KMS-11 (cell line): Measurements from ENCODE around the gene PTPN23.

ENCODE experiments used
- H2AFZ ChIP-seq: fragments of 200-600 bp; sonication (generic); 2 replicates; pipeline ENCODE4 v1.6.1; 2016; ENCODE audit warnings: antibody characterized with exemption, mixed run types, low read depth
- H3K27ac ChIP-seq: fragments of 200-600 bp; sonication (generic); 2 replicates; pipeline ENCODE4 v1.6.1; 2016; ENCODE audit warnings: mild to moderate bottlenecking, mixed run types
- H3K27me3 ChIP-seq: fragments of 200-600 bp; sonication (generic); 2 replicates; pipeline ENCODE4 v1.6.1; 2017; ENCODE audit warnings: mild to moderate bottlenecking, low read depth, mixed run types, moderate library complexity; ENCODE audit not compliant: insufficient read depth
- H3K36me3 ChIP-seq: fragments of 200-600 bp; sonication (generic); 2 replicates; pipeline ENCODE4 v1.6.1; 2017; ENCODE audit warnings: mild to moderate bottlenecking, mixed run types; ENCODE audit not compliant: insufficient read depth
- H3K4me1 ChIP-seq: fragments of 200-600 bp; sonication (generic); 2 replicates; pipeline ENCODE4 v1.6.1; 2016; ENCODE audit warnings: mild to moderate bottlenecking, low read depth, mixed run types; ENCODE audit not compliant: poor library complexity, severe bottlenecking
- H3K4me2 ChIP-seq: fragments of 200-600 bp; sonication (generic); 2 replicates; pipeline ENCODE4 v1.7.0; 2016; ENCODE audit warnings: mild to moderate bottlenecking, mixed run types
- H3K4me3 ChIP-seq: fragments of 200-600 bp; sonication (generic); IDR thresholded peaks from 2 replicates; pipeline ENCODE4 v1.6.1; 2017; ENCODE audit warnings: low read depth, low read length, mixed read lengths; ENCODE audit not compliant: insufficient read depth
- H3K79me2 ChIP-seq: fragments of 200-600 bp; sonication (generic); 2 replicates; pipeline ENCODE4 v1.6.1; 2016; ENCODE audit warnings: low read depth, mixed run types; ENCODE audit not compliant: insufficient read depth
- H3K9ac ChIP-seq: fragments of 200-600 bp; sonication (generic); 2 replicates; pipeline ENCODE4 v1.6.1; 2016; ENCODE audit warnings: mild to moderate bottlenecking, mixed run types
- H4K20me1 ChIP-seq: fragments of 200-600 bp; sonication (generic); 2 replicates; pipeline ENCODE4 v1.6.1; 2016; ENCODE audit warnings: mild to moderate bottlenecking, mixed run types; ENCODE audit not compliant: insufficient read depth
- CTCF ChIP-seq: fragments of 200-600 bp; sonication (generic); conservative IDR thresholded peaks from 2 replicates; pipeline ENCODE4 v1.6.1; 2017; ENCODE audit warnings: low read depth, mild to moderate bottlenecking, antibody characterized with exemption, low read length, moderate library complexity, mixed read lengths

Gene PTPN23

GRCh38 chr3:47416041-47416440 lies 35.2 kb downstream of the PTPN23 start:
- H3K4me2 ChIP-seq: no peak overlapping the region
- no peak overlapping the region for H2AFZ ChIP-seq
- H3K27ac ChIP-seq: no peak overlapping the region
- H4K20me1 ChIP-seq: no peaks in the 10 kb centered on the region
- H3K79me2 ChIP-seq: no peaks in the 10 kb centered on the region
- no peak overlapping the region for H3K9ac ChIP-seq
- no peak for TF ChIP-seq CTCF
- H3K4me3 ChIP-seq: no peak overlapping the region
- no peaks in the 10 kb centered on the region for H3K36me3 ChIP-seq
- no peaks in the 10 kb centered on the region for H3K4me1 ChIP-seq
- no peaks in the 10 kb centered on the region for H3K27me3 ChIP-seq

- H3K4me2 ChIP-seq: no peak overlapping the region
- H2AFZ ChIP-seq: no peak overlapping the region
- H3K4me3 ChIP-seq: no peak overlapping the region
- TF ChIP-seq CTCF: no peak
- no peaks in the 10 kb centered on the region for H3K36me3 ChIP-seq
- H3K4me1 ChIP-seq: peaks cover 5% of the 10 kb centered on the region
- H3K27ac ChIP-seq: no peak overlapping the region
- H3K79me2 ChIP-seq: no peaks in the 10 kb centered on the region
- H3K9ac ChIP-seq: no peak overlapping the region
- H4K20me1 ChIP-seq: no peaks in the 10 kb centered on the region
- H3K27me3 ChIP-seq: no peaks in the 10 kb centered on the region
Measured at GRCh38 chr3:47418167-47419082, 37.6 kb downstream of the PTPN23 start.

GRCh38 chr3:47419083-47420043 lies 38.5 kb downstream of the PTPN23 start:
- Histone ChIP-seq H3K27ac (no peak overlapping the region), H3K4me2 (no peak overlapping the region)

More at GRCh38 chr3:47419083-47420043, 38.5 kb downstream of the PTPN23 start:
- Histone ChIP-seq H3K9ac (no peak overlapping the region), H3K36me3 (no peaks in the 10 kb centered on the region), H2AFZ (no peak overlapping the region), H4K20me1 (no peaks in the 10 kb centered on the region), H3K4me3 (no peak overlapping the region), H3K27me3 (no peaks in the 10 kb centered on the region), H3K79me2 (no peaks in the 10 kb centered on the region), H3K4me1 (peaks cover 5% of the 10 kb centered on the region)
- TF ChIP-seq CTCF: no peak
